CD14-positive monocyte (primary cell): ENCODE data around the gene MXD4. TPM values are rescaled to one million over a fixed set of nuclear protein-coding genes. Genes with fewer than 3 reads are reported as not detected.
A peak's percentile ranks its signal among the peaks of the same experiment; 100 is the strongest.

Experiments used
- DNase-seq, 3 donors: peaks; one replicate each; pipeline ENCODE4 v3.0.0-alpha.2; 2011 to 2022
- H2AFZ ChIP-seq: 2 replicates; pipeline ENCODE4 v1.6.0; 2012; ENCODE audit warnings: mild to moderate bottlenecking, low read depth, low read length, inconsistent platforms; ENCODE audit not compliant: insufficient read depth, poor library complexity, severe bottlenecking
- H3K27ac ChIP-seq, 2 donors: 1 replicate in 1 of 2; 2 replicates in 1 of 2; pipeline ENCODE4 v1.5.1; 2012 to 2013; ENCODE audit warnings: low read length in 2 of 2, control low read depth in 1 of 2, inconsistent platforms in 1 of 2, low read depth in 1 of 2, mild to moderate bottlenecking in 1 of 2
- H3K27me3 ChIP-seq, 2 donors: one replicate each; pipeline versions ENCODE4 v1.6.0 to v1.6.1; 2011 to 2013; ENCODE audit warnings: low read length in 2 of 2; ENCODE audit not compliant: control insufficient read depth in 2 of 2, insufficient read depth in 2 of 2
- H3K36me3 ChIP-seq, 2 donors: replicated peaks in 1 of 2; 1 replicate in 1 of 2; 2 replicates in 1 of 2; pipeline versions ENCODE4 v1.5.1 to v1.6.1; 2012 to 2013; ENCODE audit warnings: low read length in 2 of 2, control low read depth in 1 of 2, inconsistent platforms in 1 of 2, mild to moderate bottlenecking in 1 of 2; ENCODE audit not compliant: insufficient read depth in 2 of 2, control insufficient read depth in 1 of 2
- H3K4me1 ChIP-seq, 2 donors: 1 replicate in 1 of 2; 2 replicates in 1 of 2; pipeline versions ENCODE4 v1.5.1 to v1.6.1; 2012 to 2013; ENCODE audit warnings: low read length in 2 of 2, control low read depth in 1 of 2, inconsistent platforms in 1 of 2, mild to moderate bottlenecking in 1 of 2, moderate library complexity in 1 of 2; ENCODE audit not compliant: insufficient read depth in 2 of 2, control insufficient read depth in 1 of 2
- H3K4me2 ChIP-seq: replicated peaks from 2 replicates; pipeline ENCODE3; 2012; ENCODE audit warnings: low read length, moderate library complexity, mild to moderate bottlenecking; ENCODE audit not compliant: poor library complexity, severe bottlenecking; ENCODE audit errors: extremely low read depth
- H3K4me3 ChIP-seq, 3 experiments: fragments of 200-600 bp in 1 of 3; sonication (generic) in 1 of 3; replicated peaks in 1 of 3; 1 replicate in 2 of 3; 2 replicates in 1 of 3; pipeline ENCODE4 v1.5.1; 2011 to 2013; ENCODE audit warnings: low read length in 3 of 3, mild to moderate bottlenecking in 3 of 3, control low read depth in 2 of 3, low read depth in 2 of 3, inconsistent platforms in 1 of 3, moderate library complexity in 1 of 3
- H3K79me2 ChIP-seq: 2 replicates; pipeline ENCODE4 v1.6.0; 2012; ENCODE audit warnings: mild to moderate bottlenecking, control low read depth, inconsistent platforms, low read length, moderate library complexity; ENCODE audit not compliant: insufficient read depth
- H3K9ac ChIP-seq: 2 replicates; pipeline ENCODE4 v1.6.0; 2017; ENCODE audit warnings: low read length, mild to moderate bottlenecking; ENCODE audit not compliant: insufficient read depth, poor library complexity, severe bottlenecking
- H3K9me3 ChIP-seq, 2 donors: replicated peaks in 1 of 2; 1 replicate in 1 of 2; 2 replicates in 1 of 2; pipeline versions ENCODE4 v1.5.1 to v1.6.1; 2012 to 2013; ENCODE audit warnings: low read length in 2 of 2, control low read depth in 1 of 2; ENCODE audit not compliant: control insufficient read depth in 1 of 2, insufficient read depth in 1 of 2
- H4K20me1 ChIP-seq: 2 replicates; pipeline ENCODE4 v1.6.0; 2012; ENCODE audit warnings: mild to moderate bottlenecking, low read length, control low read depth, moderate library complexity; ENCODE audit not compliant: insufficient read depth
- H3K27ac Mint-ChIP-seq, 7 donors: one replicate each; pipeline ENCODE4 v1.8.0; 2020; ENCODE audit warnings: mild to moderate bottlenecking in 7 of 7, mixed read lengths in 7 of 7, moderate library complexity in 6 of 7, inconsistent platforms in 2 of 7
- H3K27me3 Mint-ChIP-seq, 3 donors: one replicate each; pipeline ENCODE4 v1.8.0; 2021 to 2022; ENCODE audit warnings: low read depth in 3 of 3, mild to moderate bottlenecking in 3 of 3, mixed read lengths in 3 of 3, moderate library complexity in 3 of 3, inconsistent platforms in 1 of 3
- H3K36me3 Mint-ChIP-seq, 2 donors: one replicate each; pipeline ENCODE4 v1.8.0; 2020; ENCODE audit warnings: mixed read lengths in 2 of 2, inconsistent platforms in 1 of 2, mild to moderate bottlenecking in 1 of 2
- H3K4me1 Mint-ChIP-seq: one replicate; pipeline ENCODE4 v1.8.0; 2020; ENCODE audit warnings: mild to moderate bottlenecking, mixed read lengths
- H3K4me3 Mint-ChIP-seq, 2 donors: one replicate each; pipeline ENCODE4 v1.8.0; 2020; ENCODE audit warnings: mild to moderate bottlenecking in 2 of 2, mixed read lengths in 2 of 2, moderate library complexity in 1 of 2
- H3K9me3 Mint-ChIP-seq, 7 donors: one replicate each; pipeline ENCODE4 v1.8.0; 2020 to 2022; ENCODE audit warnings: mixed read lengths in 7 of 7, mild to moderate bottlenecking in 6 of 7, moderate library complexity in 6 of 7, inconsistent platforms in 2 of 7
- CTCF ChIP-seq: fragments of 200-600 bp; IDR thresholded peaks from one replicate; pipeline ENCODE4 v1.8.0; 2022; ENCODE audit warnings: antibody characterized with exemption, mild to moderate bottlenecking
- WGBS: methylation state at CpG from one replicate; pipeline ENCODE4 v1.1.5; 2013; ENCODE audit warnings: missing lambda C conversion rate; ENCODE audit not compliant: insufficient coverage; 5-methylcytosine and 5-hydroxymethylcytosine counted together
- intact Hi-C, 2 donors: fragments of 100-400 bp; cut with micrococcal nuclease; formaldehyde crosslinking; loops; one replicate each; pipeline versions ENCODE4 v1.15.0 to v1.15.1; 2023
- polyA plus RNA-seq, 3 donors: library from polyadenylated mRNA; depleted of rRNA in 1 of 3; unstranded in 2 of 3; stranded (reverse) in 1 of 3; fragments of 300-500 nt in 2 of 3; fragments of >200 nt in 1 of 3; fragmentation: Illumina TruSeq in 2 of 3; gene quantifications; 1 replicate in 2 of 3; 2 replicates in 1 of 3; pipeline ENCODE4 v1.2.3, GENCODE V29; 2012 to 2021

The MXD4 gene
- polyA plus RNA-seq, 3 donors: 24.5 to 39.4 (median 35.9) TPM

DNA sequence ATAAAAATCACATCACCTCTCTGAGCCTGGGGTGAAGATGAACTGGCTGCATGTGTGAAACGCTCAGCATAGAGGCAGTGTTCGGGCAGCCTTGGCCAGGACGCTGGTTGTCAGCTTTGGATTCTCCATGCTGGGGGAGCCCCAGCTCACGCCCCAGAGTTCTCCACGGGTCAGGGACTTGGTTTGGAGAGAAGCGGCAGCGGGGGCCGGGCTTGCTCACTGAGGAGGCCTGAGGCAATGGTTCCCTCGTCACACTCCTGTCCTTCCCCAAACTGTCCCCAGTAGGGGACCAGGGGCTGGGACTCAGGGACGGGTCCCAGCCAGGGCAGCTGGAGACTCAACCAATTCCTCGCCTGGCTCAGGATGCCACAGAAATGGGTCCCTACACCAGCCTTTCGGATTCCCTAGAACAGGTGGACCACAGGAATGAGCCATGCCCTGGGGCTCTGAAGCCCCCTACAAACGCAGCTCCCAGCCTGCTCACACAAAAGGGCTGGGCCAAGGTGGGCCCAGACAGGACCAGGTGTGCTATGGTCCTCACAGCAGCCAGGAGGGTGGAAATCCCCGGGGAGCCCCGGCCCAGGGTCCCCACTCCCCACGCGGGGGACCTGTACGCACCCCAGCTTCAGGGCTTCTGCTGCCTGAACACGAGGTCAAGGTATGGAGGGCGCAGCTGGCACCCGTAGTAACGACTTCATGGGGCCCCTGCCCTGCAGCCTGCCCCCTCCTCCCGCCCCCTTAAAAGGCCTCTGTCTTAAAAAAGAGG, 1.4 kb downstream of the MXD4 start:
- Histone ChIP-seq H2AFZ (peak overlapping the region; percentile 50), H3K79me2 (peaks cover 32% of the 10 kb centered on the region), H3K36me3 (peaks cover 26 to 45% of the 10 kb centered on the region in 2 donors), H3K27me3 (no peaks in the 10 kb centered on the region), H3K4me2 (peak overlapping the region; percentile 99), H3K9ac (peak overlapping the region; percentile 70), H3K9me3 (no peaks in the 10 kb centered on the region), H4K20me1 (peaks cover 57% of the 10 kb centered on the region), H3K27ac (peak overlapping the region in 1 of 2 donors; percentile 45), H3K4me3 (peak overlapping the region; percentile 80 to 93 (median 92)), H3K4me1 (peaks cover 22 to 25% of the 10 kb centered on the region in 2 donors)
- H3K4me3 Mint-ChIP-seq: peak overlapping the region; percentile 75 to 78
- H3K4me1 Mint-ChIP-seq: peaks cover 18% of the 10 kb centered on the region
- no peaks in the 10 kb centered on the region for H3K9me3 Mint-ChIP-seq
- DNase-seq: no peak
- intact Hi-C loops: loop anchor here (2.0 to 10.0 kb wide), 4 partner anchors 157 to 546 kb away; partner anchors contain the start of genes CFAP99 (in 2 of the 2), ZFYVE28 (in 2 of the 2), NELFA (in 1 of the 2) and SLBP (in 1 of the 2)
- no peak for TF ChIP-seq CTCF
- peak overlapping the region in 1 of 7 donors; percentile 21 for H3K27ac Mint-ChIP-seq
- H3K27me3 Mint-ChIP-seq: peaks cover 0 to 4% (median 3%) of the 10 kb centered on the region in 3 donors
- WGBS: 66% methylated on average over 14 of the region's 23 CpGs
- peaks cover 7 to 16% of the 10 kb centered on the region in 2 donors for H3K36me3 Mint-ChIP-seq

DNA sequence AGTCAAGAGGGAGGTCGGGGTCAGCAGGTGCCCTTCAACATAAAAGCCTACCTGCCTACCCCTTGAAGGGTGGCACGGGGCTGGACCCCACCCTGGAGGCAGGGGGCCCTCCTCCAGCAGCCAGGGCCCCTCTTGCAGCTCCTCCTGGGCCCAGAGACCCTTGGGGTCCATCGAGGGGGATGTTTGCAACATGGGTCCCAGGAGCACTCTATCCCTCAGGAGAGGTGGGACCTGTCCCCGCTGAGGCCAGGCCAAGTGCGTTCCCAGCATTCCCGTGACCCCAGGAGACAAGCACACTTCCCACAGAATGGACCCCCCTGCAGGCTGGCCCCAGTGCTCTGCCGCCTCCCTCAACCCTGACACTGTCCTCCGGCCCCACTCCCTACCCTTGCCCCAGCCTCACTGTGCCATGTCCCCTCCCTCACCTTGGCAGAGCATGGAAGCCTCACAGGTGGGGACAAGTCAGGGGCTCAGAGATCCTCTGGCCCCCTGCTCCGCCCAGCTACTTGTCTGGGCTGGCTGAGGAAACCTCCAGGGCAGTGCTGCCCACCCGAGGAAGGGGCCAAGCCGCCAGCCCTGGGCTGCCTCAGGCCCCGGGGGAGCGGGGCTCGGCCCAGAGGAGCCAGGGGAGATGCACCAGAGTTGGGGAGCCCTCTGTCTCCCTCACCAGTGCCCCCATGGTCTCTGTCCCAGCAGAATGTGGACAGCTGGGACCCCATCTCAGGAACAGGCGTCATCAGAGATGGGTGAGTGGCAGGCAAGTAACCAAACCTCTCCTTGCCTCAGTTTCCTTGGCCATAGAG, 2.2 kb downstream of the MXD4 start:
- peaks cover 32% of the 10 kb centered on the region for H3K79me2 ChIP-seq
- H3K36me3 ChIP-seq: peaks cover 32 to 52% of the 10 kb centered on the region in 2 donors
- H3K27ac ChIP-seq: no peak overlapping the region
- H3K4me3 Mint-ChIP-seq: peak overlapping the region in 1 of 2 donors; percentile 20
- H3K4me3 ChIP-seq: no peak overlapping the region
- H4K20me1 ChIP-seq: peaks cover 65% of the 10 kb centered on the region
- peaks cover 0 to 4% (median 3%) of the 10 kb centered on the region in 3 donors for H3K27me3 Mint-ChIP-seq
- no peak overlapping the region for H3K27ac Mint-ChIP-seq
- H3K4me2 ChIP-seq: no peak overlapping the region
- H3K9me3 ChIP-seq: no peaks in the 10 kb centered on the region
- TF ChIP-seq CTCF: no peak
- no peak overlapping the region for H3K9ac ChIP-seq
- WGBS: 95% methylated on average over 13 of the region's 15 CpGs
- peaks cover 22 to 25% of the 10 kb centered on the region in 2 donors for H3K4me1 ChIP-seq
- DNase-seq: no peak
- intact Hi-C loops: loop anchor here (2.0 to 10.0 kb wide), 4 partner anchors 158 to 545 kb away; partner anchors contain the start of genes CFAP99 (in 2 of the 2), ZFYVE28 (in 2 of the 2), NELFA (in 1 of the 2) and SLBP (in 1 of the 2)
- H3K4me1 Mint-ChIP-seq: peaks cover 18% of the 10 kb centered on the region
- H3K9me3 Mint-ChIP-seq: no peaks in the 10 kb centered on the region
- H2AFZ ChIP-seq: no peak overlapping the region
- H3K27me3 ChIP-seq: no peaks in the 10 kb centered on the region
- peaks cover 12 to 21% of the 10 kb centered on the region in 2 donors for H3K36me3 Mint-ChIP-seq
